H1 (cell line): ENCODE data around the gene MAML3. TPM values are rescaled to one million over a fixed set of nuclear protein-coding genes. Genes with fewer than 3 reads are reported as not detected.

Experiments
- CTCF ChIA-PET: fragments of 300-600 bp; sonication (Branson Sonifier 250); formaldehyde crosslinking; loops from one replicate; lab custom pipeline; 2021; ENCODE audit not compliant: partially characterized antibody; lab: Charles Lee
- POLR2A ChIA-PET: fragments of 300-600 bp; sonication (Branson Sonifier 250); formaldehyde crosslinking; loops from one replicate; lab custom pipeline; 2021; ENCODE audit warnings: inconsistent platforms; ENCODE audit not compliant: partially characterized antibody; lab: Charles Lee
- DNase-seq, 2 experiments: peaks; one replicate each; pipeline versions ENCODE4 v3.0.0 to v3.0.0-alpha.2; 2010 to 2022; ENCODE audit warnings: low spot score in 2 of 2, low read depth in 1 of 2, mixed read lengths in 1 of 2
- FAIRE-seq: peaks from 2 replicates; lab custom pipeline; 2011; peaks lifted over from hg19 to GRCh38; lab: Jason Lieb, UNC
- H2AFZ ChIP-seq: 2 replicates; pipeline ENCODE4 v1.8.1; 2012; ENCODE audit warnings: low read length, inconsistent platforms
- H2AK5ac ChIP-seq: 2 replicates; pipeline ENCODE4 v1.6.1; 2013; ENCODE audit warnings: low read depth, low read length
- H2BK120ac ChIP-seq: replicated peaks from 2 replicates; pipeline ENCODE3; 2013; ENCODE audit warnings: low read depth, low read length, inconsistent platforms
- H2BK12ac ChIP-seq: 2 replicates; pipeline ENCODE4 v1.6.1; 2013; ENCODE audit warnings: low read depth, low read length
- H2BK15ac ChIP-seq: 2 replicates; pipeline ENCODE4 v1.6.1; 2013; ENCODE audit warnings: low read length
- H2BK20ac ChIP-seq: 2 replicates; pipeline ENCODE4 v1.6.1; 2013; ENCODE audit warnings: low read length
- H2BK5ac ChIP-seq: 2 replicates; pipeline ENCODE4 v1.6.1; 2013; ENCODE audit warnings: low read depth, low read length
- H3K14ac ChIP-seq: 2 replicates; pipeline ENCODE4 v1.6.1; 2013; ENCODE audit warnings: inconsistent platforms; ENCODE audit not compliant: insufficient read length
- H3K18ac ChIP-seq: 2 replicates; pipeline ENCODE4 v1.6.1; 2013; ENCODE audit warnings: low read length; ENCODE audit errors: extremely low read depth
- H3K23ac ChIP-seq: 2 replicates; pipeline ENCODE4 v1.6.1; 2013; ENCODE audit warnings: inconsistent platforms; ENCODE audit not compliant: insufficient read length
- H3K23me2 ChIP-seq: 2 replicates; pipeline ENCODE4 v1.6.1; 2013; ENCODE audit warnings: low read depth, low read length
- H3K27ac ChIP-seq: 2 replicates; pipeline ENCODE4 v1.6.1; 2011; ENCODE audit warnings: low read depth, low read length, inconsistent platforms
- H3K27me3 ChIP-seq, 4 experiments: replicated peaks in 1 of 4; 1 replicate in 1 of 4; 2 replicates in 3 of 4; pipeline versions ENCODE4 v1.6.1 to v1.8.1; 2011 to 2013; ENCODE audit warnings: low read length in 3 of 4, mild to moderate bottlenecking in 3 of 4, inconsistent platforms in 2 of 4, mixed read lengths in 2 of 4, moderate library complexity in 1 of 4; ENCODE audit not compliant: control insufficient read depth in 3 of 4, insufficient read depth in 3 of 4; ENCODE audit errors: extremely low read depth in 1 of 4
- H3K36me3 ChIP-seq, 4 experiments: 2 replicates each; pipeline versions ENCODE4 v1.6.1 to v1.8.1; 2011 to 2013; ENCODE audit warnings: mild to moderate bottlenecking in 4 of 4, low read length in 3 of 4, moderate library complexity in 2 of 4, control low read depth in 1 of 4, inconsistent platforms in 1 of 4; ENCODE audit not compliant: insufficient read depth in 4 of 4, control insufficient read depth in 2 of 4
- H3K4ac ChIP-seq: replicated peaks from 2 replicates; pipeline ENCODE3; 2013; ENCODE audit warnings: low read length, low read depth, mixed read lengths, inconsistent platforms; ENCODE audit not compliant: insufficient read length
- H3K4me1 ChIP-seq, 4 experiments: replicated peaks in 1 of 4; 1 replicate in 1 of 4; 2 replicates in 3 of 4; pipeline versions ENCODE4 v1.6.1 to v1.8.1; 2011 to 2013; ENCODE audit warnings: low read length in 3 of 4, inconsistent platforms in 2 of 4, mixed read lengths in 1 of 4; ENCODE audit not compliant: insufficient read depth in 4 of 4, control insufficient read depth in 3 of 4
- H3K4me2 ChIP-seq, 2 experiments: 2 replicates each; pipeline versions ENCODE4 v1.6.1 to v1.8.1; 2011 to 2013; ENCODE audit warnings: low read depth in 2 of 2, low read length in 2 of 2, control low read depth in 1 of 2, inconsistent platforms in 1 of 2, mild to moderate bottlenecking in 1 of 2; ENCODE audit not compliant: insufficient read depth in 1 of 2
- H3K4me3 ChIP-seq, 4 experiments: fragments of 200-600, 300-600 bp in 1 of 4; sonication (generic), shearing (Covaris generic), sonication (Bioruptor Twin) in 1 of 4; 2 replicates each; pipeline versions ENCODE4 v1.5.1 to v1.8.1; 2011 to 2016; ENCODE audit warnings: low read length in 4 of 4, low read depth in 3 of 4, control low read depth in 2 of 4, inconsistent platforms in 2 of 4, mild to moderate bottlenecking in 2 of 4, mixed read lengths in 1 of 4, moderate library complexity in 1 of 4; ENCODE audit not compliant: insufficient read depth in 2 of 4; ENCODE audit errors: extremely low read depth in 1 of 4
- H3K56ac ChIP-seq: replicated peaks from 2 replicates; pipeline ENCODE3; 2013; ENCODE audit warnings: low read depth, mild to moderate bottlenecking, mixed read lengths, low read length, inconsistent platforms; ENCODE audit not compliant: insufficient read length
- H3K79me1 ChIP-seq: 2 replicates; pipeline ENCODE4 v1.6.1; 2013; ENCODE audit warnings: low read depth, low read length, control low read depth
- H3K79me2 ChIP-seq, 2 experiments: 2 replicates each; pipeline versions ENCODE4 v1.6.1 to v1.8.1; 2012 to 2013; ENCODE audit warnings: low read length in 2 of 2, mild to moderate bottlenecking in 2 of 2, inconsistent platforms in 1 of 2; ENCODE audit not compliant: insufficient read depth in 2 of 2, control insufficient read depth in 1 of 2
- H3K9ac ChIP-seq, 4 experiments: replicated peaks in 1 of 4; 1 replicate in 1 of 4; 2 replicates in 3 of 4; pipeline versions ENCODE4 v1.6.1 to v1.8.1; 2011 to 2013; ENCODE audit warnings: low read depth in 3 of 4, low read length in 3 of 4, control low read depth in 2 of 4, mild to moderate bottlenecking in 2 of 4, moderate library complexity in 2 of 4, inconsistent platforms in 1 of 4; ENCODE audit errors: extremely low read depth in 1 of 4
- H3K9me3 ChIP-seq, 2 experiments: 2 replicates each; pipeline versions ENCODE4 v1.6.1 to v1.8.1; 2012 to 2013; ENCODE audit warnings: mild to moderate bottlenecking in 2 of 2, moderate library complexity in 2 of 2, control low read depth in 1 of 2, inconsistent platforms in 1 of 2, low read depth in 1 of 2, low read length in 1 of 2, mixed read lengths in 1 of 2; ENCODE audit not compliant: insufficient read depth in 2 of 2
- H4K20me1 ChIP-seq, 2 experiments: replicated peaks in 1 of 2; 2 replicates each; pipeline versions ENCODE3 to v1.8.1; 2011 to 2013; ENCODE audit warnings: inconsistent platforms in 2 of 2, low read length in 2 of 2, mild to moderate bottlenecking in 1 of 2; ENCODE audit not compliant: insufficient read depth in 2 of 2, control insufficient read depth in 1 of 2
- H4K5ac ChIP-seq: 2 replicates; pipeline ENCODE4 v1.6.1; 2013; ENCODE audit warnings: low read length, low read depth, mixed read lengths, inconsistent platforms; ENCODE audit not compliant: insufficient read length
- H4K8ac ChIP-seq: 2 replicates; pipeline ENCODE4 v1.8.0; 2013; ENCODE audit warnings: mild to moderate bottlenecking, moderate library complexity, low read length, inconsistent platforms; ENCODE audit not compliant: insufficient read depth; ENCODE audit errors: extremely low read depth
- H4K91ac ChIP-seq: replicated peaks from 2 replicates; pipeline ENCODE3; 2013; ENCODE audit warnings: low read length, mixed read lengths, inconsistent platforms; ENCODE audit not compliant: insufficient read length
- ATF2 ChIP-seq: IDR thresholded peaks from 2 replicates; pipeline ENCODE4 v1.6.1; 2012; ENCODE audit warnings: low read length, inconsistent platforms
- BACH1 ChIP-seq: IDR thresholded peaks from 2 replicates; pipeline ENCODE4 v1.6.1; 2012; ENCODE audit warnings: low read length, improper control_type of control experiment
- EZH2 ChIP-seq: fragments of 200-600 bp; sonication (generic); IDR thresholded peaks from 2 replicates; pipeline ENCODE4 v1.7.1; 2012; ENCODE audit warnings: low read depth, mild to moderate bottlenecking, moderate library complexity, low read length, inconsistent platforms; ENCODE audit not compliant: severe bottlenecking
- HDAC2 ChIP-seq, 2 experiments: fragments of 300-600 bp in 1 of 2; sonication (generic) in 1 of 2; IDR thresholded peaks; 2 replicates each; pipeline ENCODE4 v1.6.1; 2011 to 2012; ENCODE audit warnings: low read depth in 2 of 2, low read length in 2 of 2, mild to moderate bottlenecking in 2 of 2, moderate library complexity in 2 of 2, borderline replicate concordance in 1 of 2, inconsistent platforms in 1 of 2
- KDM1A ChIP-seq: fragments of 200-600, 300-600 bp; sonication (generic); IDR thresholded peaks from 2 replicates; pipeline ENCODE4 v1.7.1; 2016; ENCODE audit warnings: mild to moderate bottlenecking, low read length, borderline replicate concordance
- KDM5A ChIP-seq: fragments of 200-600 bp; IDR thresholded peaks from 2 replicates; pipeline ENCODE4 v1.7.1; 2012; ENCODE audit warnings: mild to moderate bottlenecking, low read length, inconsistent platforms, mixed read lengths
- POU5F1 ChIP-seq: IDR thresholded peaks from 2 replicates; pipeline ENCODE4 v1.6.1; 2011; ENCODE audit warnings: low read depth, mild to moderate bottlenecking, low read length, moderate library complexity
- RFX5 ChIP-seq: IDR thresholded peaks from 2 replicates; pipeline ENCODE4 v1.6.1; 2011; ENCODE audit warnings: low read depth, low read length, improper control_type of control experiment, borderline replicate concordance
- SUZ12 ChIP-seq: fragments of 200-600 bp; sonication (generic); IDR thresholded peaks from 2 replicates; pipeline ENCODE4 v1.6.1; 2012; ENCODE audit warnings: mild to moderate bottlenecking, inconsistent platforms, low read length, moderate library complexity, mixed read lengths
- WGBS, 2 experiments: shearing (Covaris generic) in 1 of 2; methylation state at CpG; one replicate each; pipeline versions ENCODE4 v1.1.6 to v1.1.7; 2013 to 2015; ENCODE audit warnings: low lambda C conversion rate in 2 of 2, mixed read lengths in 2 of 2, inconsistent platforms in 1 of 2, low coverage in 1 of 2, missing lambda C conversion rate in 1 of 2; ENCODE audit not compliant: insufficient replicate concordance in 2 of 2, insufficient coverage in 1 of 2, insufficient read length in 1 of 2; ENCODE audit errors: extremely low coverage in 1 of 2, missing lambda C conversion rate in 1 of 2; 5-methylcytosine and 5-hydroxymethylcytosine counted together
- polyA plus RNA-seq, 7 experiments: library from polyadenylated mRNA; depleted of rRNA in 3 of 7; stranded (reverse) in 5 of 7; unstranded in 2 of 7; fragments of >200 nt in 5 of 7; fragments of 200-250 nt in 2 of 7; gene quantifications; 1 replicate in 5 of 7; 2 replicates in 1 of 7; 4 replicates in 1 of 7; pipeline versions ENCODE4 v1.2.1 to v1.2.3, GENCODE V29; 2011 to 2013; ENCODE audit warnings: missing spikeins in 2 of 7, mixed read lengths in 2 of 7
- total RNA-seq: library from RNA; stranded (reverse); fragmentation: NEBNext Ultra II Directional; extraction: Animal tissue kit (Norgen Biotek cat#: 25700); gene quantifications from 2 replicates; pipeline ENCODE4 v1.2.1, GENCODE V29; 2021

Gene MAML3
- total and polyA plus RNA-seq, 2 of the 8 experiments (the other 6 are each of a cell fraction or from before 2014, with no cell fraction given), result 2.1 to 5.7 TPM

- Histone ChIP-seq H2BK120ac (no peak overlapping the region), H2AFZ (no peak overlapping the region), H4K5ac (no peak overlapping the region), H2BK12ac (peak overlapping the region; percentile 50; the same call in 1 of the 2 replicates), H3K27me3 (no peaks in the 10 kb centered on the region; a peak in 2 of 7 replicates), H4K8ac (no peak overlapping the region), H3K4me3 (no peak overlapping the region), H2BK5ac (no peak overlapping the region), H3K4me2 (no peak overlapping the region), H2BK15ac (no peak overlapping the region), H2BK20ac (no peak overlapping the region), H3K79me1 (no peaks in the 10 kb centered on the region), H3K9me3 (peaks cover 3 to 7% of the 10 kb centered on the region in 2 experiments; a peak in 3 of 4 replicates), H4K20me1 (no peaks in the 10 kb centered on the region), H3K23ac (no peak overlapping the region), H4K91ac (peak overlapping the region; percentile 8), H2AK5ac (no peak overlapping the region), H3K56ac (no peak overlapping the region), H3K23me2 (no peaks in the 10 kb centered on the region), H3K14ac (no peak overlapping the region), H3K9ac (no peak overlapping the region), H3K4ac (no peak overlapping the region), H3K79me2 (no peaks in the 10 kb centered on the region), H3K27ac (no peak overlapping the region), H3K4me1 (peaks cover 0 to 10% (median 9%) of the 10 kb centered on the region in 4 experiments; a peak in 5 of 7 replicates), H3K18ac (no peak overlapping the region), H3K36me3 (no peaks in the 10 kb centered on the region)
- 97% methylated on average over 5 of the region's 5 CpGs; no CpG with 5 or more reads in 1 of the 2 experiments for WGBS, 2 experiments
- ChIA-PET CTCF (interaction anchor here (1.2 to 1.4 kb wide), 2 partner anchors 10 to 14 kb away, joined by 3 read pairs; no protein-coding TSS in a partner anchor), POLR2A (no interaction called here)
- TF ChIP-seq SUZ12 (no peak), RFX5 (no peak), BACH1 (no peak), EZH2 (no peak), POU5F1 (no peak), KDM5A (no peak), KDM1A (no peak), ATF2 (no peak), HDAC2 (IDR thresholded peaks at IDR 0.05; ENCODE audit: borderline replicate concordance in 1 of 2, low read depth in 2 of 2, low read length in 2 of 2) (no peak)
- FAIRE-seq, result no peak
- DNase-seq, result no peak
Observed at GRCh38 chr4:139876337-139876941, 277.5 kb downstream of the MAML3 start.
